Measurements from ENCODE around the gene CR1L.
"Not testable (repeated sequence)": the region's sequence is repeated elsewhere in the genome, so short reads cannot be mapped to it uniquely, and the experiment has no call there.

CR1L gene

DNA sequence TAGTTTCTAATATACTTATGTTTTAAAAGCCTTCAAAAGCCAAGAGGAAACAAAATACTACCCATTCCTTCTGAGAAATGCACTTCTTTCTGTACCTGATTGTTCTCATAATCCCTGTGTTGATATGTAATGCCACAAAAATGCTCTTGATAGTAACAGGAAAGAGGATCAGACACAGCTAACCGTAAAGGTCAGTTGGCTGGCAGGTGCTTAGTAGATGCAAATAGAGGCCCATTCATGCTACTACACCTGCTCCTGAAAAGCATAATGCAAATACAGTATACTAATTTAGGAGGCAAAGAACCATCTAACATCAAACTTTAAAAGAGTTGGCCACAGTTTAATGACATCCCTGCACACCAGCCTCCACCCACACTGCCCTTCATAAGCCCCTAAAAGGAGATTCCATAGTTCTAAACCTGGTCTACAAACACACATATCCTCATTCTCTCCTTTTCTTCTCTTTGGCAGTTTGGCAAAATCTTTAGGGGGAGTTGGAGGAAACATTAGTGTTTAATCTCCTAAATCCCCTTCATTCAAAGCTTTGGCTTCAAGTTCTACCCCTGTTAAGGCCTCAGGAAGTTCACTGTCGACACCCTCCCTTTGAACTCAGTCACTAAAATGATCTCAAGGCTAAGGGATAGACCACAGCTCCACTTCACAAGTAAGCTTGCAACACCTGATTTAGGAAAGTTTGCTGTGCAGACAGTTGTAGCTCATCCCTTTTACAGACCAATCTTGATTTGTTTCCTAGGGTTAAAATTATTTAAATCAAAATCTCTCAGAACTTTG lies 104.0 kb downstream of the CR1L start:
- ATAC-seq = no peak
- TF ChIP-seq TOX (CRISPR knock-in tag; IDR thresholded peaks at IDR 0.05; ENCODE audit: borderline replicate concordance) (no peak), RARB (CRISPR knock-in tag; IDR thresholded peaks at IDR 0.05) (no peak), GLIS3 (CRISPR knock-in tag; IDR thresholded peaks at IDR 0.05) (no peak), BACH2 (CRISPR knock-in tag; IDR thresholded peaks at IDR 0.05; ENCODE audit: borderline replicate concordance) (no peak)

- ATAC-seq = no peak
- TF ChIP-seq BACH2 (CRISPR knock-in tag; IDR thresholded peaks at IDR 0.05; ENCODE audit: borderline replicate concordance) (no peak), ZNF565 (CRISPR knock-in tag; conservative IDR thresholded peaks at IDR 0.05; ENCODE audit: low read depth) (no peak), ZC3H10 (CRISPR knock-in tag; IDR thresholded peaks at IDR 0.05) (no peak), ZNF70 (CRISPR knock-in tag; IDR thresholded peaks at IDR 0.05) (no peak), SNAI2 (CRISPR knock-in tag; IDR thresholded peaks at IDR 0.05) (no peak), PPARA (CRISPR knock-in tag; IDR thresholded peaks at IDR 0.05; ENCODE audit: borderline replicate concordance) (no peak), ZNF8 (CRISPR knock-in tag; IDR thresholded peaks at IDR 0.05) (no peak), CSDC2 (CRISPR knock-in tag; IDR thresholded peaks at IDR 0.05) (no peak), ZFP3 (CRISPR knock-in tag; IDR thresholded peaks at IDR 0.05) (no peak)
- TF ChIP-seq, protein P1, sequence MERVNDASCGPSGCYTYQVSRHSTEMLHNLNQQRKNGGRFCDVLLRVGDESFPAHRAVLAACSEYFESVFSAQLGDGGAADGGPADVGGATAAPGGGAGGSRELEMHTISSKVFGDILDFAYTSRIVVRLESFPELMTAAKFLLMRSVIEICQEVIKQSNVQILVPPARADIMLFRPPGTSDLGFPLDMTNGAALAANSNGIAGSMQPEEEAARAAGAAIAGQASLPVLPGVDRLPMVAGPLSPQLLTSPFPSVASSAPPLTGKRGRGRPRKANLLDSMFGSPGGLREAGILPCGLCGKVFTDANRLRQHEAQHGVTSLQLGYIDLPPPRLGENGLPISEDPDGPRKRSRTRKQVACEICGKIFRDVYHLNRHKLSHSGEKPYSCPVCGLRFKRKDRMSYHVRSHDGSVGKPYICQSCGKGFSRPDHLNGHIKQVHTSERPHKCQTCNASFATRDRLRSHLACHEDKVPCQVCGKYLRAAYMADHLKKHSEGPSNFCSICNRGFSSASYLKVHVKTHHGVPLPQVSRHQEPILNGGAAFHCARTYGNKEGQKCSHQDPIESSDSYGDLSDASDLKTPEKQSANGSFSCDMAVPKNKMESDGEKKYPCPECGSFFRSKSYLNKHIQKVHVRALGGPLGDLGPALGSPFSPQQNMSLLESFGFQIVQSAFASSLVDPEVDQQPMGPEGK (CRISPR knock-in tag; IDR thresholded peaks at IDR 0.05; ENCODE audit: borderline replicate concordance) = no peak
These were observed 105.8 kb downstream of the CR1L start for GRCh38 chr1:207750631-207751305.

GRCh38 chr1:207751463-207751789 lies 106.5 kb downstream of the CR1L start:
- ATAC-seq = not testable (repeated sequence)

GRCh38 chr1:207751790-207752455 lies 107.0 kb downstream of the CR1L start, which contains the start of gene CD46:
Gene CD46 (plus strand): TSS chr1:207752054. CDS start chr1:207752213, 159 bp downstream.
- no peak for TF ChIP-seq ZNF565 (CRISPR knock-in tag; conservative IDR thresholded peaks at IDR 0.05; ENCODE audit: low read depth)
- TF ChIP-seq POU6F1 (CRISPR knock-in tag; IDR thresholded peaks at IDR 0.05; ENCODE audit: borderline replicate concordance, low read depth) = peak; percentile 6; the same call in 1 of the 2 replicates
- peak; percentile 99 for ATAC-seq

GRCh38 chr1:207752456-207752998 lies 107.6 kb downstream of the CR1L start:
- peak; percentile 62 for ATAC-seq

DNA sequence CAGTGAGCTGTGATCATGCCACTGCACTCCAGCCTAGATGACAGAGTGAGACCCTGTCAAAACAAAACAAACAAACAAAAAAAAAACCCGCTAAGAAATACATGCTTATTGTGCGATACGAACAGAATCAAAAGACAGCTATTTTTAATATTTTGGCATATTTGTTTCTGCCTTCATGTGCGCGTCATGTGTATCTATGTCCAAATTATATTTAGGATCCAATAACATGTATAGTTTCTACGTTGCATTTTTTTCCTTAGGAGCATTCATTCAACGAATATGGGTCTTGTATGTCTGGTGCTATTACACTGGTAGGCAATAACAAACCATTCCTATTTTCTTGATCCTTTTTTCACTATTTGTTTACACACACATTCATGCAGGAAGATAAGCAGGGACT lies 108.7 kb downstream of the CR1L start:
- no peak for ATAC-seq
- no peak for TF ChIP-seq POU6F1 (CRISPR knock-in tag; IDR thresholded peaks at IDR 0.05; ENCODE audit: borderline replicate concordance, low read depth)
- TF ChIP-seq TCF4 (CRISPR knock-in tag; IDR thresholded peaks at IDR 0.05; ENCODE audit: borderline replicate concordance) = no peak
- TF ChIP-seq TSHZ2 (CRISPR knock-in tag; IDR thresholded peaks at IDR 0.05) = no peak
- TF ChIP-seq RARB (CRISPR knock-in tag; IDR thresholded peaks at IDR 0.05) = no peak
- no peak for TF ChIP-seq BACH2 (CRISPR knock-in tag; IDR thresholded peaks at IDR 0.05; ENCODE audit: borderline replicate concordance)
- TF ChIP-seq ZNF565 (CRISPR knock-in tag; conservative IDR thresholded peaks at IDR 0.05; ENCODE audit: low read depth) = no peak
- TF ChIP-seq ZNF70 (CRISPR knock-in tag; IDR thresholded peaks at IDR 0.05) = no peak
- TF ChIP-seq CSDC2 (CRISPR knock-in tag; IDR thresholded peaks at IDR 0.05) = no peak
- no peak for TF ChIP-seq OSR1 (CRISPR knock-in tag; IDR thresholded peaks at IDR 0.05)

More at GRCh38 chr1:207752456-207752998, 107.6 kb downstream of the CR1L start:
- TF ChIP-seq OSR1 (CRISPR knock-in tag; IDR thresholded peaks at IDR 0.05) (no peak), BACH2 (CRISPR knock-in tag; IDR thresholded peaks at IDR 0.05; ENCODE audit: borderline replicate concordance) (no peak), POU6F1 (CRISPR knock-in tag; IDR thresholded peaks at IDR 0.05; ENCODE audit: borderline replicate concordance, low read depth) (no peak)

All from SK-N-SH treated with all-trans-retinoic acid at 6 μM for 48 hours (cell line).